Measurements from ENCODE around the gene LCOR.

Gene LCOR

GRCh38 chr10:96987141-96987841, 155.2 kb downstream of the LCOR start:
- DNase-seq (ENCODE audit: low read depth) = no peak

GRCh38 chr10:96987842-96988175, 155.7 kb downstream of the LCOR start:
- no peak for DNase-seq (ENCODE audit: low read depth)

- no peak for DNase-seq (ENCODE audit: low read depth)
Measured at GRCh38 chr10:96988426-96988825, 156.3 kb downstream of the LCOR start.

DNA sequence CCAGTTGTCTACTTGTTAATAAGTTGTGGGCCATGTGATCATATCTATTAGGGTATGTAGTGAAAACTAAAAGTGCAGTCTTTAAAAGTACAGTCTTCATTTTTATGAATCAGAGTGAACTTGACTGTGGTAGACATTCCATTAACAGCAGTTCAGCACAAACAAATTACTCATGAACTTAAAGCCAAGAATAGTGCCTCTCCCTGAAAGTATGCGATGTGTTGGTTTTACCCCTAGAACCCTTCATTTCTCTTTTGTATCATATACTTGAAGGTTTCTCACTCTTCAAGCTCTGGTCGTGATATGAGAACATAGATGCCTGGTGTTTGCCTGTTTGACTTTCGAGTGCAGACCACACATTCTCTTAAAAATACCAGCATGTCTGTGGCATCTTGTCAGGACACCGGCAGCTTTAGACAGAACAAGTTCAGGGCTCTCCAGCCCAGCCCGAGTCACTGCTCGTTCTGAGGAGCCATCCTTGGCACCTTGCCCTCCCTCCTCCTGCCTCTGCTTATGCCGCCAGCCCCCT, 159.3 kb downstream of the LCOR start:
- no peak for DNase-seq (ENCODE audit: low read depth)

- DNase-seq (ENCODE audit: low read depth) = no peak
Measured at GRCh38 chr10:96992721-96993120, 160.6 kb downstream of the LCOR start.

DNA sequence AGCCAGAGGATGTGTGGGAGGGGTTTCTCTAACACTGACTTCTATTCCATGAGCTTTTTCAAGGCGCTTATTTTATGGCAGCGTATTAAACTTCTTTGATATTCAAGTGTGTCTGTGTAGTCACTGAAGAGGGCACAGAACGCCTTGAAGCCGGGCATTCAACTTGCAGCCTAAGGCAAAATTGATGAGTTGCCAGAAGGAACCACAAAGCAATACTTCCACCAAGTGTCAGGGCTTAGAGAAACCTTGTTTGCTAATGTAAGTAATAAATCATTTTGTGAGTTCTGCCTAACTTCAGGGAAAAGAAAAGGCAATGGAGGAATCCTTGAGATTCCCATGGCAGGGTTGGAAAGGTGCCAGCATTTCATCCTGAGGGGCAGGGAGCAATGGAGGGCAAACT, 163.8 kb downstream of the LCOR start:
- DNase-seq (ENCODE audit: low read depth) = no peak

DNA sequence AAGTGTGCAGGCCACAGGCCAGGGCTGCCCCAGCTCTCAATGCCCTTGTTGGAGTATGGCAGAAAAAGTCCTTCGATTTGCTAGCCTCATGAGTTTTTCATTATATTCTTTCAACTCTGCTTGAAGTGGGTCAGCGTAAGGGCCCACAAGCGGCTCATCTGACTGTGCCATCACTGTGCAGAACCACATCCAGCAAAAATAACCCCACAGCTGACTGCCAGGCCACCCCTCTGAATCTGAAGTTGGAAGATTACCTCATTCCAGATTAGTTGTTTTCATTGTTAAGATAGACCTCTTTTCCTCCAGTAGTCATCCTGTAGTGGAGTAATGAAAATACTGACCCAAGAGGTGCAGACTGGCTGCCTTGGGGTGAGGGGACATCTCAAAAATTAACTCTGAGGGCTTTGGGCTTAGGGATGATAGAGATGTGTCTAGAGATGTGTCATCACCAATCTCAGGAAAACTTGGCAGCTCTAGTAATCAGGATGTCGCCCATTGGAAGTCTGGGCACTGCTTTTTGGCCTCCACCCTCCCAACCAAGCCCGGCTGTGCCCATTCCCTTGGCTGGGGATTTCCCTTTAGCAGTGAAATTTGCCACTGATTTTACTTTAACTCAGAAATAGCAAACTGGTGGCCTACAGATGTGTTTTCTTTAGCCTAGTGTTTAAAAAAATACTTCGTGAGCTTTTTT, 164.3 kb downstream of the LCOR start:
- no peak for DNase-seq (ENCODE audit: low read depth)

- DNase-seq (ENCODE audit: low read depth) = no peak
Measured at GRCh38 chr10:96998329-96998888, 166.3 kb downstream of the LCOR start.

DNA sequence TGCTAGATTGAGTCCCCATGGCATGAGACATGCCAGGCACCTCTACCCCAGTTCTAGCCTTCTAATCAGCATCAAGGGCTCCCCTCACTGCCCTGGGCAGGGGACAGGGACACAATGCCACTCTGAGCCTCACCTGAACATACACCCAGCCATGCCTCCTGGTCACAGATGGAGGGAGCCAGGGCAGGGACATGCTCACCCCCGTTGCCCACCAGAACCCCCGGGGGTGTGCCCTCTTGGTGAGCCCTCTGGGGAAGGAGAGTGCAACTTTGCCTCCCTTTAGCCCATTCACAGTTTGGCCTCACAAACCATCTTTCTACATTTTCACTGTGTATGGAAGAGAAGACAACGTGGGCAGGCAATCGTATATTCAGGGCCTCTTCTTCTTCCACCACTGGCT, 167.2 kb downstream of the LCOR start:
- no peak for DNase-seq (ENCODE audit: low read depth)

- no peak for DNase-seq (ENCODE audit: low read depth)
Measured at GRCh38 chr10:96999987-97000386, 167.9 kb downstream of the LCOR start.

- DNase-seq (ENCODE audit: low read depth) = no peak
Measured at GRCh38 chr10:97000487-97001182, 168.5 kb downstream of the LCOR start.

DNA sequence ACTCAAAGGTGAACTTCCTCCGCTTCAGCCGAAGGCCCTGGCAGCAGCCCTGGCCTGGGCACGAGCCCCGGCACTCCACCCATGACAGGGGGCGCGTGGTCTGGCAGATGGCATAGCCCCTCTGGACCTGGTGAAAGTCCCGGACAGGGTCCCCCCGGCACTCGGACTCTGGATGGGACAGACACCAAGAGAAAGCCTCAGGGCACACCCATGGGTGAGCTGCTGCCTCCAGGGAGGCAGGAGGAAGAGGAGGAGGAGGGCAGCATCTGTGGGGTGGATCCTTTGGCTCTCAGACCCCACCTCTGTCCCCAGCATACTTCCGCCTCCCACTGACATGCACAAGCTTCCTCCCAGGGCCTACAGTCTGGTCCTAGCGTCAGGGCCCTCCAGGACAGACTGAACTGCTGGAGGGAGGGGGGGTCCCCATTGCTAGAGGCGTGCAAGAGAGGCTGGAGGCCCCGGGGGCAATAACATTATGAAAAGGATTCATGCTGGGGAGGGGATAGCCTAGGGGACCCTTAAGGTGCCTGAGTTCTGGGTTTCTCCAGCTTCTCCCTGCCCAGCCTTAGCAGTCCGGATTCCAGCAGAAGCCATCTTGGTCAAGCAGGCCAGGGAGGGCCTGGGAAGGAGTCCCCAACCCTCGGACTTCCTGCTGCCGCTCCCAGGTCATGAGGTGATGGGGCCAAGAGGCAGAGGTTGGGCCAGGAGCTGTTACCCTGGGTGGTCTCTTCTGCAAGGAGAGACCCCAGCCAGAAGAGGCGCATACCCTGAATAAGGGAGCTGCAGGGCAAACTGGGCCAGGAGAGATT, 169.3 kb downstream of the LCOR start:
- DNase-seq (ENCODE audit: low read depth) = no peak

DNA sequence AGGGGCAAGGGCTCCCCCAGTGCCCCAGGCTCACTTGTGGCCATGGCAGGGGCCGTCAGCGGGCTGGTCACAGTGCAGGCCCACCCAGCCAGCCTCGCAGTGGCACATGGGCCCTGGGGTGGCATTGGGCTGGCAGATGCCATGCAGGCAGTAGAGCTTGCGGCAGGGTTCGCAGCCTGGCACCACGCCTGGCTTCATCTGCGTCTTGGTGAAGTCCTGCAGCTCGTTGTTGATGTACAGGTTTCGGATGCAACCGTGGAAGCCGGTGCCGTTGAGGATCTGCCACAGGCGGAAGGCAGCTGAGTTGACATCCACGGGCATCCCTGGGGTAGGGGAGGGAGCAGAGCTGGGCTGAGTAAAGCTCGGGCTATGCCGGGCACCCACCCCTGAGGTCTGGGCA, 170.6 kb downstream of the LCOR start:
- no peak for DNase-seq (ENCODE audit: low read depth)

DNA sequence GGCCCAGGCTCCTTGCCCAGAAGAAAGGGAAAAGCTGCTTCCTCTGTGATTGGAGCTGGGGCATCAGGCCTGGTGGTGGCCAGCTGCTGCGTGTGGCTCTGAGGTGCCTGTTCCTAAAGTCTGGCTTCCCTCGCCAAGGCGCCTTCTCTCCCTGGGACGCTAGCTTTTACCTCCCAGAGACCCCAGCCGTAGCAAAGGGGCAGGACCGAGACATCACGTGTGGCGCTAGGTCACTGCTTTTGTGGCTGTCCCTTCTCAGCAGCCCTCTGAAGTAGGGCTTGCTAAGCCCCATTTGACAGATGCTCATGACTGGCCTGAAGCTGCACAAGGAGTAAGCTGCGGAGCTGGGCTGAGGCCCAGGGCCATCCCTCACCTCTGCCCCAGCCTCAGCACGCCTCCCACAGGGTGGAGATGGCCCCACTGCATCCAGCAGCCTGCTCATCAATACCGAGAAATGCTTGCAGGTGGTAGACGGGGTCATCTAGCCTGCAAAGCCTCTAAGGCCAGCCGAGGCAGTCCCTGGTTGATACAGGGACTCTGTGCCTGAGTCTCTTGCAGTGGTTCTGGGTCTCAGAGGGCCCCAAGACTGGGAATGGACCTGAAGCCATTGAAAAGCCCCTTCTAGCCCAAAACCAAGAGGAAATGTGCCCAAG, 171.2 kb downstream of the LCOR start:
- no peak for DNase-seq (ENCODE audit: low read depth)

DNA sequence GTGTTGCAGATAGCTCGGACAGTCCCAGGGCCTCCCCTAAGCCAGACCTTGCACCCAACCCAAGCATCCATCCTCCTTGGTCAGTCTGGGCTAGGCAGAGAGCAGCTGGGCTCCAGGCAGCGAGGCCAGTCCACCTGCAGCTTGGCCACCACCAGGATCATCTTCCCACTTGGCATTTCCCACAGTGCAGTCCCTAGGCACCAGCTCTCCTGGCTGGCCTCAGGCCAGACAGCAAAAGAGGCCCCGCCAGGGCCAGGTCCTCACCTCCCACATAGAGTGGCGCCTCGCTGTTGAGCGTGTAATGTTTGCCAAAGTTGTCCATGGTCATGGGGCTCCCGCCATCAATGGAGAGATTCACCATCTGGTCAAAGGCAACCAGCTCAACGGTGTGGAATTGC, 171.7 kb downstream of the LCOR start:
- DNase-seq (ENCODE audit: low read depth) = no peak

DNA sequence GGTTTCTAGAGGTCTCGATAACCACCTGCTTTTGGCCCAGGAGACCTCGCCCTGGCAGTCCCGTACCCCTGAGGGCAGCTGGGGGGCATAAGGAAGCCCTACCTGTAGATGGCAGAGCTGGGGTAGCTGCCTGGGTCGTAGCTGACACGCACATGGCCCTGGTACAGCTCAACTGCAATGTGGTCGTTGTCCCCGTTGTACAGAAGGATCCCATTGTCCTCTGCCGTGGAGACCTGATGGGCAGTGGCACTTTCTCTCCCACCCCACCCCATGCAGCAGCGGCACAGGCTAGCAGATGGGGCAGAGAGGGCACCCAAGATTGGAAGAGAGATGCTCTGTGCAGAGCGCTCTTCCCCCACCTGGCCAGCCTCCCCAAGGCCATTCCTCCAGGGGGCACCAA, 172.5 kb downstream of the LCOR start:
- no peak for DNase-seq (ENCODE audit: low read depth)

GRCh38 chr10:97005349-97005748, 173.3 kb downstream of the LCOR start:
- no peak for DNase-seq (ENCODE audit: low read depth)

- DNase-seq (ENCODE audit: low read depth) = no peak
Measured at GRCh38 chr10:97006364-97006763, 174.3 kb downstream of the LCOR start.

- DNase-seq (ENCODE audit: low read depth) = no peak
Measured at GRCh38 chr10:97007417-97007816, 175.3 kb downstream of the LCOR start.

GRCh38 chr10:97010695-97011206, 178.7 kb downstream of the LCOR start:
- DNase-seq (ENCODE audit: low read depth) = no peak

GRCh38 chr10:97011397-97011796, 179.3 kb downstream of the LCOR start:
- DNase-seq (ENCODE audit: low read depth) = no peak
